ENCODE data around the gene ADGRG3. TPM values are rescaled to one million over a fixed set of nuclear protein-coding genes. Genes with fewer than 3 reads are reported as not detected.

The ADGRG3 gene
- total and polyA plus RNA-seq, 2 of the 13 experiments (the other 11 are each of a cell fraction or from before 2014, with no cell fraction given) = 2.7 to 11.8 TPM

- TF ChIP-seq ZNF280B (CRISPR knock-in tag; IDR thresholded peaks at IDR 0.05; ENCODE audit: borderline replicate concordance) (peak; percentile 23; the same call in 1 of the 2 replicates), ZNF407 (CRISPR knock-in tag; IDR thresholded peaks at IDR 0.05; ENCODE audit: not compliant biosample characterization) (no peak), ZNF564 (CRISPR knock-in tag; IDR thresholded peaks at IDR 0.05) (no peak), ZNF496 (CRISPR knock-in tag; IDR thresholded peaks at IDR 0.05; ENCODE audit: insufficient replicate concordance) (no peak), CTCF (CRISPR knock-in tag; IDR thresholded peaks at IDR 0.05) (peak; percentile 85), IRX3 (CRISPR knock-in tag; IDR thresholded peaks at IDR 0.05; ENCODE audit: borderline replicate concordance, low read depth) (no peak), ZNF234 (CRISPR knock-in tag; conservative IDR thresholded peaks at IDR 0.05) (no peak), KDM6A (CRISPR knock-in tag; IDR thresholded peaks at IDR 0.05; ENCODE audit: low read depth) (no peak), ZNF629 (CRISPR knock-in tag; conservative IDR thresholded peaks at IDR 0.05) (peak; percentile 51), NCOA2 (CRISPR knock-in tag; IDR thresholded peaks at IDR 0.05) (no peak), TBX2 (CRISPR knock-in tag; IDR thresholded peaks at IDR 0.05; ENCODE audit: borderline replicate concordance) (0 out of 2 replicates have a peak, but pooled peaks have one; percentile 27), KDM2A (CRISPR knock-in tag; IDR thresholded peaks at IDR 0.05; ENCODE audit: borderline replicate concordance, low read depth) (0 out of 2 replicates have a peak, but pooled peaks have one; percentile 11), MEIS1 (CRISPR knock-in tag; IDR thresholded peaks at IDR 0.05; ENCODE audit: borderline replicate concordance) (no peak), AGO2 (optimal IDR thresholded peaks at IDR 0.05; ENCODE audit: low read depth, low read length) (no peak), ASH2L (IDR thresholded peaks at IDR 0.05; ENCODE audit: insufficient read length, low read depth, low read length) (peak; percentile 50), MXD3 (CRISPR knock-in tag; IDR thresholded peaks at IDR 0.05) (no peak)
These were observed 7.2 kb upstream of the ADGRG3 start (continued) for GRCh38 chr16:57660715-57661463.

Data from HepG2 (cell line).